GM23338 (cell line): ENCODE measurements around the gene XPC. TPM values are rescaled to one million over a fixed set of nuclear protein-coding genes. Genes with fewer than 3 reads are reported as not detected.

Experiments used
- NANOG ChIP-seq: IDR thresholded peaks from 2 replicates; pipeline ENCODE4 v1.6.1; 2016; ENCODE audit warnings: antibody characterized with exemption, borderline replicate concordance
- POLR2AphosphoS5 ChIP-seq: IDR thresholded peaks from 2 replicates; pipeline ENCODE4 v1.6.1; 2016; ENCODE audit warnings: antibody characterized with exemption, low read depth
- REST ChIP-seq: IDR thresholded peaks from one replicate; pipeline ENCODE4 v1.6.1; 2018; ENCODE audit warnings: antibody characterized with exemption; ENCODE audit not compliant: unreplicated experiment
- polyA plus RNA-seq: library from polyadenylated mRNA; unstranded; fragments of >200 nt; fragmentation: Nextera tagmentation; extraction: Ambion mirVana; gene quantifications from 2 replicates; pipeline ENCODE4 v1.2.1, GENCODE V29; 2016
- total RNA-seq: library from RNA; depleted of rRNA; stranded (reverse); fragments of >200 nt; shearing (Covaris generic); gene quantifications from 2 replicates; pipeline ENCODE4 v1.2.3, GENCODE V29; 2014
- TF ChIP-seq, protein P1 (sequence below): fragments of 250-450 bp; sonication (Bioruptor Pico); IDR thresholded peaks from 2 replicates; pipeline ENCODE4 v1.5.0; 2020; ENCODE audit warnings: mild to moderate bottlenecking, moderate library complexity
- TF ChIP-seq, protein P2 (sequence below): IDR thresholded peaks from 2 replicates; pipeline ENCODE4 v1.6.1; 2016; ENCODE audit warnings: antibody characterized with exemption

The XPC gene
- total and polyA plus RNA-seq, 2 experiments from 2014 or later: 34.9 to 41.5 TPM

DNA sequence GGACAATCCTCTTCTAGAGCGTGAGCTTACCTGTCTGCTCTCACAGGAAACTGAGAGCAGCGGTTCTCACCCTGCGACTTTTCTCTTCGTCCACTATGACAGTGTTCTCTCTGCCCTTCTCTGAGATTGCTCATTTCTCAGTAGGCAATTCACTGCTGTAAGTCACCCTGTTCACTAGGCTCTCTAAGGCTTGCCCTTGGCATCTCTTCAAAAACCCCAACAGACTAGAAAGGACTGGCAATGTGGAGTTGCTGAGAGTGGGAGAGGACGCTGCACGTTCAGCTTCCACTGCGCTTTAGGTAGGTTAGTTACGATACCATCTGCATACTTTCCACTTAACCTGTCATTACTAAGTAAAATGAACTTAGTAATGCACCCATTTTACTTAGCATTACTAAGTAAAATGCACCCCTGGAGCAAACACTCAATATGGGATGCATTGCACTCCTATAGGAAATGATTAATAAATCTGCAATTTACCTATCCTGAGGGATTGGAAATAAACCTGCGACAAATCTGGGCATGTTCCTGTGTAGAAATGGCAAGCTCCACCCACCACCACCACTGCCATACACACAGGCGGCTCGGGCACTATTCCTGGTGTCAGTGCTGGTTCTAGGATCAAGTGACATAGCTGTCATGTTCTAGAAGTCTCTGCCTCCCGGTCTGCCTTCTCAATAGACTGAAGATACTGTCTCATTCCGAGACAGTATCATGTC lies 21.4 kb downstream of the XPC start (continued):
- TF ChIP-seq, protein P1, sequence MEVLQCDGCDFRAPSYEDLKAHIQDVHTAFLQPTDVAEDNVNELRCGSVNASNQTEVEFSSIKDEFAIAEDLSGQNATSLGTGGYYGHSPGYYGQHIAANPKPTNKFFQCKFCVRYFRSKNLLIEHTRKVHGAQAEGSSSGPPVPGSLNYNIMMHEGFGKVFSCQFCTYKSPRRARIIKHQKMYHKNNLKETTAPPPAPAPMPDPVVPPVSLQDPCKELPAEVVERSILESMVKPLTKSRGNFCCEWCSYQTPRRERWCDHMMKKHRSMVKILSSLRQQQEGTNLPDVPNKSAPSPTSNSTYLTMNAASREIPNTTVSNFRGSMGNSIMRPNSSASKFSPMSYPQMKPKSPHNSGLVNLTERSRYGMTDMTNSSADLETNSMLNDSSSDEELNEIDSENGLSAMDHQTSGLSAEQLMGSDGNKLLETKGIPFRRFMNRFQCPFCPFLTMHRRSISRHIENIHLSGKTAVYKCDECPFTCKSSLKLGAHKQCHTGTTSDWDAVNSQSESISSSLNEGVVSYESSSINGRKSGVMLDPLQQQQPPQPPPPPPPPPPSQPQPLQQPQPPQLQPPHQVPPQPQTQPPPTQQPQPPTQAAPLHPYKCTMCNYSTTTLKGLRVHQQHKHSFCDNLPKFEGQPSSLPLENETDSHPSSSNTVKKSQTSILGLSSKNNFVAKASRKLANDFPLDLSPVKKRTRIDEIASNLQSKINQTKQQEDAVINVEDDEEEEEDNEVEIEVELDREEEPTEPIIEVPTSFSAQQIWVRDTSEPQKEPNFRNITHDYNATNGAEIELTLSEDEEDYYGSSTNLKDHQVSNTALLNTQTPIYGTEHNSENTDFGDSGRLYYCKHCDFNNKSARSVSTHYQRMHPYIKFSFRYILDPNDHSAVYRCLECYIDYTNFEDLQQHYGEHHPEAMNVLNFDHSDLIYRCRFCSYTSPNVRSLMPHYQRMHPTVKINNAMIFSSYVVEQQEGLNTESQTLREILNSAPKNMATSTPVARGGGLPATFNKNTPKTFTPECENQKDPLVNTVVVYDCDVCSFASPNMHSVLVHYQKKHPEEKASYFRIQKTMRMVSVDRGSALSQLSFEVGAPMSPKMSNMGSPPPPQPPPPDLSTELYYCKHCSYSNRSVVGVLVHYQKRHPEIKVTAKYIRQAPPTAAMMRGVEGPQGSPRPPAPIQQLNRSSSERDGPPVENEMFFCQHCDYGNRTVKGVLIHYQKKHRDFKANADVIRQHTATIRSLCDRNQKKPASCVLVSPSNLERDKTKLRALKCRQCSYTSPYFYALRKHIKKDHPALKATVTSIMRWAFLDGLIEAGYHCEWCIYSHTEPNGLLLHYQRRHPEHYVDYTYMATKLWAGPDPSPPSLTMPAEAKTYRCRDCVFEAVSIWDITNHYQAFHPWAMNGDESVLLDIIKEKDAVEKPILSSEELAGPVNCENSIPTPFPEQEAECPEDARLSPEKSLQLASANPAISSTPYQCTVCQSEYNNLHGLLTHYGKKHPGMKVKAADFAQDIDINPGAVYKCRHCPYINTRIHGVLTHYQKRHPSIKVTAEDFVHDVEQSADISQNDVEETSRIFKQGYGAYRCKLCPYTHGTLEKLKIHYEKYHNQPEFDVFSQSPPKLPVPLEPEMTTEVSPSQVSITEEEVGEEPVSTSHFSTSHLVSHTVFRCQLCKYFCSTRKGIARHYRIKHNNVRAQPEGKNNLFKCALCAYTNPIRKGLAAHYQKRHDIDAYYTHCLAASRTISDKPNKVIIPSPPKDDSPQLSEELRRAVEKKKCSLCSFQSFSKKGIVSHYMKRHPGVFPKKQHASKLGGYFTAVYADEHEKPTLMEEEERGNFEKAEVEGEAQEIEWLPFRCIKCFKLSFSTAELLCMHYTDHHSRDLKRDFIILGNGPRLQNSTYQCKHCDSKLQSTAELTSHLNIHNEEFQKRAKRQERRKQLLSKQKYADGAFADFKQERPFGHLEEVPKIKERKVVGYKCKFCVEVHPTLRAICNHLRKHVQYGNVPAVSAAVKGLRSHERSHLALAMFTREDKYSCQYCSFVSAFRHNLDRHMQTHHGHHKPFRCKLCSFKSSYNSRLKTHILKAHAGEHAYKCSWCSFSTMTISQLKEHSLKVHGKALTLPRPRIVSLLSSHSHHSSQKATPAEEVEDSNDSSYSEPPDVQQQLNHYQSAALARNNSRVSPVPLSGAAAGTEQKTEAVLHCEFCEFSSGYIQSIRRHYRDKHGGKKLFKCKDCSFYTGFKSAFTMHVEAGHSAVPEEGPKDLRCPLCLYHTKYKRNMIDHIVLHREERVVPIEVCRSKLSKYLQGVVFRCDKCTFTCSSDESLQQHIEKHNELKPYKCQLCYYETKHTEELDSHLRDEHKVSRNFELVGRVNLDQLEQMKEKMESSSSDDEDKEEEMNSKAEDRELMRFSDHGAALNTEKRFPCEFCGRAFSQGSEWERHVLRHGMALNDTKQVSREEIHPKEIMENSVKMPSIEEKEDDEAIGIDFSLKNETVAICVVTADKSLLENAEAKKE (CRISPR knock-in tag): no peak
- no peak for TF ChIP-seq POLR2AphosphoS5
- no peak for TF ChIP-seq REST
- TF ChIP-seq NANOG: no peak
- TF ChIP-seq, protein P2, sequence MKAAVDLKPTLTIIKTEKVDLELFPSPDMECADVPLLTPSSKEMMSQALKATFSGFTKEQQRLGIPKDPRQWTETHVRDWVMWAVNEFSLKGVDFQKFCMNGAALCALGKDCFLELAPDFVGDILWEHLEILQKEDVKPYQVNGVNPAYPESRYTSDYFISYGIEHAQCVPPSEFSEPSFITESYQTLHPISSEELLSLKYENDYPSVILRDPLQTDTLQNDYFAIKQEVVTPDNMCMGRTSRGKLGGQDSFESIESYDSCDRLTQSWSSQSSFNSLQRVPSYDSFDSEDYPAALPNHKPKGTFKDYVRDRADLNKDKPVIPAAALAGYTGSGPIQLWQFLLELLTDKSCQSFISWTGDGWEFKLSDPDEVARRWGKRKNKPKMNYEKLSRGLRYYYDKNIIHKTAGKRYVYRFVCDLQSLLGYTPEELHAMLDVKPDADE: no peak
